K562 treated with DMSO at 1 percent for 48 hours (cell line): ENCODE data around the gene P2RY8. TPM values are rescaled to one million over a fixed set of nuclear protein-coding genes. Genes with fewer than 3 reads are reported as not detected.

ENCODE experiments used
- total RNA-seq: library from RNA; unstranded; fragments of 300-600 nt; gene quantifications from 2 replicates; pipeline ENCODE4 v1.2.3, GENCODE V29; 2022; ENCODE audit warnings: low replicate concordance; ENCODE audit errors: extremely low read depth

Gene P2RY8, protein sequence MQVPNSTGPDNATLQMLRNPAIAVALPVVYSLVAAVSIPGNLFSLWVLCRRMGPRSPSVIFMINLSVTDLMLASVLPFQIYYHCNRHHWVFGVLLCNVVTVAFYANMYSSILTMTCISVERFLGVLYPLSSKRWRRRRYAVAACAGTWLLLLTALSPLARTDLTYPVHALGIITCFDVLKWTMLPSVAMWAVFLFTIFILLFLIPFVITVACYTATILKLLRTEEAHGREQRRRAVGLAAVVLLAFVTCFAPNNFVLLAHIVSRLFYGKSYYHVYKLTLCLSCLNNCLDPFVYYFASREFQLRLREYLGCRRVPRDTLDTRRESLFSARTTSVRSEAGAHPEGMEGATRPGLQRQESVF
- total RNA-seq, result not detected in 2 replicates

DNA sequence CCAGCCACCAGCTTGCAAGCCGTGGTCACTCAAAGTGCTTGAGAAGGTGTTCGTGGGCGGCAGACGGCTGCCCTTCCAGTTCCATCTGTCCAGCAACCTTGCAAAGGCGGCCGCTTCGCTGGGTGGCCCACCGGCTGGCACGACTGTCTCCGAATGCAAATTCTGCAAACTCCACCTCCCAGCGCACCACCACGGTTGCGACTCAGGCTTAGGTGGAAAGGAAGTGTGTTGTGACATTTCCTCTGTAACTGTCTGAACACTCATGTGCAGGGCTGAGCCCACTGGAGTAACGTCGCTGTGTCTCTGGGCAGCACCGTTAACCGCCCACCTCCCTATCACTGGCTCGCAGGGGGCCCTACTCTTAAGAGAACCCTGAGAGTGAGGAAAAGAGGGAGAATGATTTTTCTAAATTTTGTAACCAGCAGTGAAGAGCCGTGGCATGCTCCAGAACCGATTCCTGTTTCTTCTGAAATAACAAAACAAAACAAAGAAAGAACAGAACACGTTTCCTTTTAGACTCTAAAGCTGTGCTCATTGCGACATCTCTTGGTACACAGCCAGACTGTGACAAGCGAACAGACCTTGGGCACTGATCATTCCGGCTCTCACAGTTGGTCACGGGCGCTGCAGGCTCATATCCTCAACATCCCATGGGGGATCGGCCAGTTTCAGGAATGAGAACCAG is at the start of gene P2RY8:
Gene P2RY8, minus strand, starts transcription at position 155 of the 685 bp plus-strand sequence. CDS start 70,627 bp downstream, outside the sequence.

DNA sequence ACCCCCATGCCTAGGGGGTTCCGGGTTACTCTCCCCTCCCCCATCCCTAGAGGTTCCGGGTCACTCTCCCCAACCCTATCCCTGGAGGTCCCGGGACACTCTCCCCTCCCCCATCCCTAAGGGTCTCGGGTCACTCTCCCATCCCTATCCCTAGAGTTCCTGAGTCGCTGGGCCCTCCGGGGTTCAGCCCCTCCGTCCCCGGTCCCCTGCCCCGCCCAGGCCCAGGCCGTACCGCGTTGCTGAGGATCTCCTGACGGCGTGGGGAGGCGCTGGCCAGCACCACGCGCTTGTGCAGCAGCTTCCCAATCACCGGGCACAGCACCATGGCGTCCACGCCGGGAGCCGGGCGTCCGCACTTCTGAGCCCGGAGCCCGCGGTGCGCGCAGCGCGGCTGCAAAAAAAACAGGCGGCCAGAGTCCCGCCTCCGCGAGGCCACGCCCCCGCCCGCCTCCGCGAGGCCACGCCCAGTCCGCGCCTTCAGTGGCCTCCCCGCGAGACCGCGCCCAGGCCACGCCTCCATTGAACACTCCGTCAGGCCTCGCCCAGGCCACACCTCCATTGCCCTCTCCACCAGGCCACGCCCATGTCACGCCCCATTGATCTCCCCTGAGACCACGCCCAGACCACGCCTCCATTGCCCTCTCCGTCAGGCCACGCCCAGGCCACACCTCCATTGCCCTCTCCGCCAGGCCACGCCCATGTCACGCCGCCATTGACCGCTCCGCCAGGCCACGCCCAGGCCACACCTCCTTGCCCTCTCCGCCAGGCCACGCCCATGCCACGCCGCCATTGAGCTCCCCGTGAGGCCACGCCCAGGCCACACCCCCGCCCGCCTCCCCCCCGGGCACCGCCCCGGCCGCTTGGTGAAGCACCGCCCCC is 84.2 kb downstream of the P2RY8 start, which contains the start of gene ASMTL:
Gene ASMTL, minus strand, starts transcription at position 394 of the 879 bp plus-strand sequence. Its CDS starts 69 bp downstream, at position 325.

Other genes starting within 250 kb of the P2RY8 start
- not detected in 2 replicates for gene IL3RA, start 200.4 kb downstream of the P2RY8 start, total RNA-seq
- 193 TPM in 1 of 2 replicates, not detected in the other for gene SLC25A6, start 145.1 kb downstream of the P2RY8 start, total RNA-seq
- gene ASMTL, start 84.3 kb downstream of the P2RY8 start, total RNA-seq, result not detected in 2 replicates
- not detected in 2 replicates for gene AKAP17A, start 54.4 kb upstream of the P2RY8 start, total RNA-seq
- gene ASMT, start 77.9 kb upstream of the P2RY8 start, total RNA-seq, result not detected in 2 replicates